GM12872 (cell line): Measurements from ENCODE around the gene BMP7.

Experiments used
- TF ChIP-seq, protein P1 (sequence below): IDR thresholded peaks from 3 replicates; pipeline ENCODE4 v1.5.1; 2011; ENCODE audit warnings: low read depth, mild to moderate bottlenecking, low read length, moderate library complexity; ENCODE audit not compliant: insufficient read depth

The BMP7 gene

GRCh38 chr20:57250607-57251343 lies 15.7 kb downstream of the BMP7 start:
- TF ChIP-seq, protein P1, sequence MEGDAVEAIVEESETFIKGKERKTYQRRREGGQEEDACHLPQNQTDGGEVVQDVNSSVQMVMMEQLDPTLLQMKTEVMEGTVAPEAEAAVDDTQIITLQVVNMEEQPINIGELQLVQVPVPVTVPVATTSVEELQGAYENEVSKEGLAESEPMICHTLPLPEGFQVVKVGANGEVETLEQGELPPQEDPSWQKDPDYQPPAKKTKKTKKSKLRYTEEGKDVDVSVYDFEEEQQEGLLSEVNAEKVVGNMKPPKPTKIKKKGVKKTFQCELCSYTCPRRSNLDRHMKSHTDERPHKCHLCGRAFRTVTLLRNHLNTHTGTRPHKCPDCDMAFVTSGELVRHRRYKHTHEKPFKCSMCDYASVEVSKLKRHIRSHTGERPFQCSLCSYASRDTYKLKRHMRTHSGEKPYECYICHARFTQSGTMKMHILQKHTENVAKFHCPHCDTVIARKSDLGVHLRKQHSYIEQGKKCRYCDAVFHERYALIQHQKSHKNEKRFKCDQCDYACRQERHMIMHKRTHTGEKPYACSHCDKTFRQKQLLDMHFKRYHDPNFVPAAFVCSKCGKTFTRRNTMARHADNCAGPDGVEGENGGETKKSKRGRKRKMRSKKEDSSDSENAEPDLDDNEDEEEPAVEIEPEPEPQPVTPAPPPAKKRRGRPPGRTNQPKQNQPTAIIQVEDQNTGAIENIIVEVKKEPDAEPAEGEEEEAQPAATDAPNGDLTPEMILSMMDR = no peak

GRCh38 chr20:57249772-57250171 lies 16.7 kb downstream of the BMP7 start:
- TF ChIP-seq, protein P1 = no peak

- TF ChIP-seq, protein P1 = no peak
These were observed 17.4 kb downstream of the BMP7 start for GRCh38 chr20:57249073-57249472.

- TF ChIP-seq, protein P1 = no peak
These were observed 18.2 kb downstream of the BMP7 start for GRCh38 chr20:57248132-57248797.

- TF ChIP-seq, protein P1 = no peak
These were observed 19.0 kb downstream of the BMP7 start for GRCh38 chr20:57247292-57247965.

DNA sequence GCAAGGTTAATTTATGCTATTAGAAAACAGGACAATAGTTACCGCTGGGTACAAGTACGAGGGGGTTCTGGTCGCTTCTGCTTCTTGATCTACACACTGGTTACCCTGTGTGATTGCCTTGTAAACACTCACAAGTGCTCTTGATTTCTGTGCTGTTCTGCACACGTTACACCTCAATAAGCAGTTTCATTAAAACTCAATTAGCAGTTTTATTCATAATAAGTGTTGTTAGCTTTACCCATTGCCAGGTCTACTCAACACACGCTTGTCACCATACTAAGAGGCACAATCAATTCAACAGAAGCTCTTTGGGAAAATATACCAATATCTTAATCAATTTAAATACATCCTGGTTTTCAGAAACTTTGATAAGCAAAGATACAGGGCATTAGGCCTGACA lies 20.4 kb downstream of the BMP7 start:
- TF ChIP-seq, protein P1 = no peak

GRCh38 chr20:57244627-57245214 lies 21.7 kb downstream of the BMP7 start:
- TF ChIP-seq, protein P1 = no peak
